ENCODE data around the gene ZNF33A.

Gene ZNF33A

GRCh38 chr10:38038932-38039245, 28.4 kb downstream of the ZNF33A start:
- Histone ChIP-seq H2BK120ac (ENCODE audit: low read depth, low read length) (no peak overlapping the region), H2BK12ac (ENCODE audit: low read length in 2 of 2) (no peak overlapping the region), H4K8ac (ENCODE audit: low read length) (no peak overlapping the region), H3K4me1 (ENCODE audit: control insufficient read depth, insufficient read depth, low read depth, low read length) (peaks cover 3% of the 10 kb centered on the region), H3K36me3 (ENCODE audit: control insufficient read depth in 1 of 2, insufficient read depth in 2 of 2, low read depth in 1 of 2, low read length in 2 of 2) (peaks cover 0 to 36% of the 10 kb centered on the region in 2 experiments), H4K91ac (ENCODE audit: low read length) (no peak overlapping the region), H2BK5ac (ENCODE audit: low read depth, low read length, poor library complexity, severe bottlenecking) (no peak overlapping the region), H3K14ac (ENCODE audit: low read length in 2 of 2) (no peak overlapping the region), H2BK15ac (ENCODE audit: low read depth, poor library complexity, severe bottlenecking) (no peak overlapping the region), H3K9ac (ENCODE audit: low read length) (no peak overlapping the region), H3K27ac (ENCODE audit: low read length, poor library complexity, severe bottlenecking) (no peak overlapping the region), H3K9me3 (ENCODE audit: control insufficient read depth, low read length) (no peaks in the 10 kb centered on the region), H3K27me3 (ENCODE audit: control insufficient read depth in 1 of 2, insufficient read depth in 1 of 2, low read length in 2 of 2) (no peaks in the 10 kb centered on the region), H2AFZ (ENCODE audit: low read depth, low read length) (no peak overlapping the region), H3K79me1 (replicated peaks; ENCODE audit: low read length, poor library complexity, severe bottlenecking) (peaks cover 6% of the 10 kb centered on the region), H3K18ac (ENCODE audit: low read depth in 1 of 2, low read length in 2 of 2) (no peak overlapping the region), H3K4ac (ENCODE audit: low read depth in 1 of 2, low read length in 2 of 2) (no peak overlapping the region), H3K23ac (ENCODE audit: low read length in 2 of 2) (no peak overlapping the region), H3K4me3 (ENCODE audit: insufficient read depth in 1 of 2, low read depth in 1 of 2, low read length in 2 of 2) (no peak overlapping the region), H3K4me2 (ENCODE audit: low read length, poor library complexity, severe bottlenecking) (no peak overlapping the region), H2AK5ac (ENCODE audit: low read length, severe bottlenecking) (no peak overlapping the region)
- no peak for DNase-seq

- H3K27me3 ChIP-seq (ENCODE audit: control insufficient read depth in 1 of 2, insufficient read depth in 1 of 2, low read length in 2 of 2): no peaks in the 10 kb centered on the region
- no peak overlapping the region for H3K18ac ChIP-seq (ENCODE audit: low read depth in 1 of 2, low read length in 2 of 2)
- no peak overlapping the region for H2AK5ac ChIP-seq (ENCODE audit: low read length, severe bottlenecking)
- H4K8ac ChIP-seq (ENCODE audit: low read length): no peak overlapping the region
- no peak overlapping the region for H2BK120ac ChIP-seq (ENCODE audit: low read depth, low read length)
- H2BK5ac ChIP-seq (ENCODE audit: low read depth, low read length, poor library complexity, severe bottlenecking): no peak overlapping the region
- H3K4me2 ChIP-seq (ENCODE audit: low read length, poor library complexity, severe bottlenecking): no peak overlapping the region
- H3K79me1 ChIP-seq (replicated peaks; ENCODE audit: low read length, poor library complexity, severe bottlenecking): peaks cover 14% of the 10 kb centered on the region
- H2BK12ac ChIP-seq (ENCODE audit: low read length in 2 of 2): no peak overlapping the region
- H3K9ac ChIP-seq (ENCODE audit: low read length): no peak overlapping the region
- H2BK15ac ChIP-seq (ENCODE audit: low read depth, poor library complexity, severe bottlenecking): no peak overlapping the region
- H4K91ac ChIP-seq (ENCODE audit: low read length): no peak overlapping the region
- no peak for DNase-seq
- H2AFZ ChIP-seq (ENCODE audit: low read depth, low read length): no peak overlapping the region
- no peak overlapping the region for H3K4me3 ChIP-seq (ENCODE audit: insufficient read depth in 1 of 2, low read depth in 1 of 2, low read length in 2 of 2)
- no peak overlapping the region for H3K4ac ChIP-seq (ENCODE audit: low read depth in 1 of 2, low read length in 2 of 2)
- H3K4me1 ChIP-seq (ENCODE audit: control insufficient read depth, insufficient read depth, low read depth, low read length): no peaks in the 10 kb centered on the region
- no peak overlapping the region for H3K27ac ChIP-seq (ENCODE audit: low read length, poor library complexity, severe bottlenecking)
- no peak overlapping the region for H3K23ac ChIP-seq (ENCODE audit: low read length in 2 of 2)
- WGBS: 90% methylated on average over 2 of the region's 2 CpGs
- H3K9me3 ChIP-seq (ENCODE audit: control insufficient read depth, low read length): peaks cover 6% of the 10 kb centered on the region
- H3K36me3 ChIP-seq (ENCODE audit: control insufficient read depth in 1 of 2, insufficient read depth in 2 of 2, low read depth in 1 of 2, low read length in 2 of 2): peaks cover 7 to 25% of the 10 kb centered on the region in 2 experiments
- no peak overlapping the region for H3K14ac ChIP-seq (ENCODE audit: low read length in 2 of 2)
Observed at GRCh38 chr10:38043516-38043915, 33.0 kb downstream of the ZNF33A start.

- H3K27me3 ChIP-seq (ENCODE audit: control insufficient read depth in 1 of 2, insufficient read depth in 1 of 2, low read length in 2 of 2): no peaks in the 10 kb centered on the region
- H4K91ac ChIP-seq (ENCODE audit: low read length): no peak overlapping the region
- H2BK5ac ChIP-seq (ENCODE audit: low read depth, low read length, poor library complexity, severe bottlenecking): no peak overlapping the region
- H3K23ac ChIP-seq (ENCODE audit: low read length in 2 of 2): no peak overlapping the region
- H3K9ac ChIP-seq (ENCODE audit: low read length): no peak overlapping the region
- no peak overlapping the region for H2BK15ac ChIP-seq (ENCODE audit: low read depth, poor library complexity, severe bottlenecking)
- 100% methylated on average over 1 of the region's 2 CpGs for WGBS
- H3K18ac ChIP-seq (ENCODE audit: low read depth in 1 of 2, low read length in 2 of 2): no peak overlapping the region
- no peak overlapping the region for H2BK120ac ChIP-seq (ENCODE audit: low read depth, low read length)
- peaks cover 6% of the 10 kb centered on the region for H3K9me3 ChIP-seq (ENCODE audit: control insufficient read depth, low read length)
- no peak overlapping the region for H3K4me2 ChIP-seq (ENCODE audit: low read length, poor library complexity, severe bottlenecking)
- peaks cover 14% of the 10 kb centered on the region for H3K79me1 ChIP-seq (replicated peaks; ENCODE audit: low read length, poor library complexity, severe bottlenecking)
- H4K8ac ChIP-seq (ENCODE audit: low read length): no peak overlapping the region
- H3K27ac ChIP-seq (ENCODE audit: low read length, poor library complexity, severe bottlenecking): no peak overlapping the region
- H2AK5ac ChIP-seq (ENCODE audit: low read length, severe bottlenecking): no peak overlapping the region
- H2AFZ ChIP-seq (ENCODE audit: low read depth, low read length): no peak overlapping the region
- H2BK12ac ChIP-seq (ENCODE audit: low read length in 2 of 2): no peak overlapping the region
- no peak overlapping the region for H3K4ac ChIP-seq (ENCODE audit: low read depth in 1 of 2, low read length in 2 of 2)
- no peak overlapping the region for H3K14ac ChIP-seq (ENCODE audit: low read length in 2 of 2)
- no peak overlapping the region for H3K4me3 ChIP-seq (ENCODE audit: insufficient read depth in 1 of 2, low read depth in 1 of 2, low read length in 2 of 2)
- H3K4me1 ChIP-seq (ENCODE audit: control insufficient read depth, insufficient read depth, low read depth, low read length): no peaks in the 10 kb centered on the region
- H3K36me3 ChIP-seq (ENCODE audit: control insufficient read depth in 1 of 2, insufficient read depth in 2 of 2, low read depth in 1 of 2, low read length in 2 of 2): peaks cover 7 to 25% of the 10 kb centered on the region in 2 experiments
- no peak for DNase-seq
Observed at GRCh38 chr10:38045129-38045528, 34.7 kb downstream of the ZNF33A start.

GRCh38 chr10:38047666-38048065, 37.2 kb downstream of the ZNF33A start:
- H2BK5ac ChIP-seq (ENCODE audit: low read depth, low read length, poor library complexity, severe bottlenecking): no peak overlapping the region
- no peak overlapping the region for H3K23ac ChIP-seq (ENCODE audit: low read length in 2 of 2)
- H3K14ac ChIP-seq (ENCODE audit: low read length in 2 of 2): no peak overlapping the region
- no peak overlapping the region for H3K18ac ChIP-seq (ENCODE audit: low read depth in 1 of 2, low read length in 2 of 2)
- no peak overlapping the region for H2AFZ ChIP-seq (ENCODE audit: low read depth, low read length)
- H2BK120ac ChIP-seq (ENCODE audit: low read depth, low read length): no peak overlapping the region
- H3K4ac ChIP-seq (ENCODE audit: low read depth in 1 of 2, low read length in 2 of 2): no peak overlapping the region
- no peak overlapping the region for H2AK5ac ChIP-seq (ENCODE audit: low read length, severe bottlenecking)
- H3K9me3 ChIP-seq (ENCODE audit: control insufficient read depth, low read length): peaks cover 16% of the 10 kb centered on the region
- no peak overlapping the region for H2BK15ac ChIP-seq (ENCODE audit: low read depth, poor library complexity, severe bottlenecking)
- H3K4me1 ChIP-seq (ENCODE audit: control insufficient read depth, insufficient read depth, low read depth, low read length): no peaks in the 10 kb centered on the region
- peaks cover 14% of the 10 kb centered on the region for H3K79me1 ChIP-seq (replicated peaks; ENCODE audit: low read length, poor library complexity, severe bottlenecking)
- H3K36me3 ChIP-seq (ENCODE audit: control insufficient read depth in 1 of 2, insufficient read depth in 2 of 2, low read depth in 1 of 2, low read length in 2 of 2): peaks cover 12 to 25% of the 10 kb centered on the region in 2 experiments
- H4K8ac ChIP-seq (ENCODE audit: low read length): no peak overlapping the region
- no peak overlapping the region for H3K27ac ChIP-seq (ENCODE audit: low read length, poor library complexity, severe bottlenecking)
- H3K4me3 ChIP-seq (ENCODE audit: insufficient read depth in 1 of 2, low read depth in 1 of 2, low read length in 2 of 2): no peak overlapping the region
- H3K27me3 ChIP-seq (ENCODE audit: control insufficient read depth in 1 of 2, insufficient read depth in 1 of 2, low read length in 2 of 2): no peaks in the 10 kb centered on the region
- no peak for DNase-seq
- no peak overlapping the region for H4K91ac ChIP-seq (ENCODE audit: low read length)
- WGBS: no CpG with 5 or more reads among the region's 1 CpG
- H2BK12ac ChIP-seq (ENCODE audit: low read length in 2 of 2): no peak overlapping the region
- H3K9ac ChIP-seq (ENCODE audit: low read length): no peak overlapping the region
- no peak overlapping the region for H3K4me2 ChIP-seq (ENCODE audit: low read length, poor library complexity, severe bottlenecking)
